IPS-NIHi7 (cell line): ENCODE results near the gene PM20D2.

ENCODE experiments used
- DNase-seq: peaks from one replicate; pipeline ENCODE4 v3.0.0; 2012; ENCODE audit warnings: mixed read lengths; ENCODE audit errors: extremely low spot score

The PM20D2 gene

GRCh38 chr6:89145091-89145955 lies 532 bp upstream of the PM20D2 start:
- DNase-seq, result no peak

GRCh38 chr6:89146718-89147700 lies 1.2 kb downstream of the PM20D2 start:
- peak; percentile 45 for DNase-seq

GRCh38 chr6:89148016-89148750 lies 2.3 kb downstream of the PM20D2 start:
- no peak for DNase-seq

- no peak for DNase-seq
Measured at GRCh38 chr6:89154131-89154530, 8.3 kb downstream of the PM20D2 start.

GRCh38 chr6:89160331-89161092 lies 14.7 kb downstream of the PM20D2 start:
- no peak for DNase-seq

- DNase-seq, result peak; percentile 71
Measured at GRCh38 chr6:89161326-89162046, 15.6 kb downstream of the PM20D2 start.

GRCh38 chr6:89162047-89162371 lies 16.2 kb downstream of the PM20D2 start:
- DNase-seq, result no peak

GRCh38 chr6:89172131-89172530 lies 26.3 kb downstream of the PM20D2 start:
- no peak for DNase-seq

- no peak for DNase-seq
Measured at GRCh38 chr6:89173634-89174033, 27.8 kb downstream of the PM20D2 start.

GRCh38 chr6:89180112-89180511 lies 34.3 kb downstream of the PM20D2 start:
- DNase-seq, result no peak

GRCh38 chr6:89180971-89181370 lies 35.1 kb downstream of the PM20D2 start:
- DNase-seq, result no peak

- no peak for DNase-seq
Measured at GRCh38 chr6:89183294-89183693, 37.4 kb downstream of the PM20D2 start.

- no peak for DNase-seq
Measured at GRCh38 chr6:89184344-89184743, 38.5 kb downstream of the PM20D2 start.

- DNase-seq, result no peak
Measured at GRCh38 chr6:89186762-89187161, 40.9 kb downstream of the PM20D2 start.

- DNase-seq, result no peak
Measured at GRCh38 chr6:89187504-89187903, 41.6 kb downstream of the PM20D2 start.

- no peak for DNase-seq
Measured at GRCh38 chr6:89190741-89191140, 44.9 kb downstream of the PM20D2 start.

GRCh38 chr6:89194559-89194958 lies 48.7 kb downstream of the PM20D2 start:
- no peak for DNase-seq

GRCh38 chr6:89197141-89197540 lies 51.3 kb downstream of the PM20D2 start:
- DNase-seq, result no peak

GRCh38 chr6:89198235-89198634 lies 52.4 kb downstream of the PM20D2 start:
- DNase-seq, result peak; percentile 47

- no peak for DNase-seq
Measured at GRCh38 chr6:89199579-89199978, 53.7 kb downstream of the PM20D2 start.
